Osteoblast (primary cell): Measurements from ENCODE around the gene HLTF. TPM values are rescaled to one million over a fixed set of nuclear protein-coding genes. Genes with fewer than 3 reads are reported as not detected.
A peak's percentile ranks its signal among the peaks of the same experiment; 100 is the strongest.

Experiments used
- DNase-seq: peaks from one replicate; pipeline ENCODE4 v3.0.0; 2011; ENCODE audit warnings: low spot score, mixed read lengths; ENCODE audit not compliant: insufficient read length; ENCODE audit errors: missing footprints
- H2AFZ ChIP-seq: 2 replicates; pipeline ENCODE4 v1.6.0; 2011; ENCODE audit warnings: mild to moderate bottlenecking, low read length
- H3K27ac ChIP-seq: 2 replicates; pipeline ENCODE4 v1.5.1; 2011; ENCODE audit warnings: mild to moderate bottlenecking, low read depth, low read length, moderate library complexity
- H3K27me3 ChIP-seq: 2 replicates; pipeline ENCODE4 v1.6.0; 2012; ENCODE audit warnings: mild to moderate bottlenecking, control low read depth, inconsistent platforms, low read length, moderate library complexity; ENCODE audit not compliant: insufficient read depth
- H3K36me3 ChIP-seq: 2 replicates; pipeline ENCODE4 v1.5.1; 2011; ENCODE audit warnings: mild to moderate bottlenecking, low read length, control low read depth, moderate library complexity; ENCODE audit not compliant: insufficient read depth
- H3K4me1 ChIP-seq: 2 replicates; pipeline ENCODE4 v1.5.1; 2011; ENCODE audit warnings: mild to moderate bottlenecking, low read length, control low read depth, moderate library complexity; ENCODE audit not compliant: insufficient read depth
- H3K4me2 ChIP-seq: 2 replicates; pipeline ENCODE4 v1.6.0; 2011; ENCODE audit warnings: mild to moderate bottlenecking, low read length; ENCODE audit not compliant: insufficient read depth
- H3K4me3 ChIP-seq: fragments of 200-600 bp; sonication (generic); 3 replicates; pipeline ENCODE4 v1.5.1; 2012; ENCODE audit warnings: mild to moderate bottlenecking, low read length, inconsistent platforms; ENCODE audit not compliant: insufficient read depth
- H3K79me2 ChIP-seq: 2 replicates; pipeline ENCODE4 v1.6.0; 2012; ENCODE audit warnings: mild to moderate bottlenecking, low read length, control low read depth, inconsistent platforms; ENCODE audit not compliant: insufficient read depth
- H3K9me3 ChIP-seq: 2 replicates; pipeline ENCODE4 v1.5.1; 2011; ENCODE audit warnings: low read depth, low read length, control low read depth
- H4K20me1 ChIP-seq: 2 replicates; pipeline ENCODE4 v1.6.0; 2012; ENCODE audit warnings: mild to moderate bottlenecking, low read length, control low read depth; ENCODE audit not compliant: insufficient read depth
- CTCF ChIP-seq: IDR thresholded peaks from 2 replicates; pipeline ENCODE4 v1.5.1; 2011; ENCODE audit warnings: mild to moderate bottlenecking, low read depth, low read length, moderate library complexity; ENCODE audit errors: extremely low read depth
- total RNA-seq: library from RNA; depleted of rRNA; stranded (reverse); fragments of >200 nt; gene quantifications from 2 replicates; pipeline ENCODE4 v1.2.3, GENCODE V29; 2012

The HLTF gene
- total RNA-seq, 1 donor, result 42.0 TPM

- no peak for TF ChIP-seq CTCF
- H3K4me2 ChIP-seq, result no peak overlapping the region
- DNase-seq, result no peak
These were observed 88.0 kb downstream of the HLTF start for GRCh38 chr3:148998297-148998696.

GRCh38 chr3:148997623-148998022 is 88.7 kb downstream of the HLTF start:
- no peak overlapping the region for H2AFZ ChIP-seq
- no peak for TF ChIP-seq CTCF
- peaks cover 11% of the 10 kb centered on the region for H3K4me1 ChIP-seq

More at GRCh38 chr3:148998297-148998696, 88.0 kb downstream of the HLTF start:
- Histone ChIP-seq H3K27ac (no peak overlapping the region), H3K4me1 (peaks cover 7% of the 10 kb centered on the region), H3K36me3 (peaks cover 47% of the 10 kb centered on the region), H3K79me2 (peaks cover 20% of the 10 kb centered on the region), H3K27me3 (no peaks in the 10 kb centered on the region), H2AFZ (no peak overlapping the region), H4K20me1 (peaks cover 2% of the 10 kb centered on the region), H3K9me3 (no peaks in the 10 kb centered on the region), H3K4me3 (no peak overlapping the region)

GRCh38 chr3:148992635-148993255 is 93.6 kb downstream of the HLTF start:
- TF ChIP-seq CTCF, result no peak
- Histone ChIP-seq H4K20me1 (peaks cover 12% of the 10 kb centered on the region), H3K79me2 (peaks cover 43% of the 10 kb centered on the region), H3K9me3 (no peaks in the 10 kb centered on the region), H3K27ac (no peak overlapping the region), H3K4me2 (peak overlapping the region; percentile 92), H3K27me3 (no peaks in the 10 kb centered on the region), H3K4me3 (peak overlapping the region; percentile 85), H3K4me1 (peaks cover 22% of the 10 kb centered on the region), H3K36me3 (peaks cover 35% of the 10 kb centered on the region), H2AFZ (no peak overlapping the region)
- DNase-seq, result no peak

More at GRCh38 chr3:148997623-148998022, 88.7 kb downstream of the HLTF start:
- Histone ChIP-seq H3K4me2 (no peak overlapping the region), H4K20me1 (peaks cover 8% of the 10 kb centered on the region), H3K27me3 (no peaks in the 10 kb centered on the region), H3K4me3 (no peak overlapping the region), H3K9me3 (no peaks in the 10 kb centered on the region), H3K36me3 (peaks cover 47% of the 10 kb centered on the region), H3K27ac (no peak overlapping the region), H3K79me2 (peaks cover 27% of the 10 kb centered on the region)
- DNase-seq, result no peak

GRCh38 chr3:148992027-148992634 is 94.2 kb downstream of the HLTF start:
- Histone ChIP-seq H4K20me1 (peaks cover 12% of the 10 kb centered on the region), H3K27ac (peak overlapping the region; percentile 71), H3K4me3 (peak overlapping the region; percentile 85), H3K9me3 (no peaks in the 10 kb centered on the region), H2AFZ (peak overlapping the region; percentile 96), H3K27me3 (no peaks in the 10 kb centered on the region), H3K4me2 (peak overlapping the region; percentile 92), H3K79me2 (peaks cover 43% of the 10 kb centered on the region), H3K36me3 (peaks cover 29% of the 10 kb centered on the region), H3K4me1 (peaks cover 22% of the 10 kb centered on the region)
- peak; percentile 82 for DNase-seq
- no peak for TF ChIP-seq CTCF
